H9 (cell line): ENCODE data around the gene CRYBG2. TPM values are rescaled to one million over a fixed set of nuclear protein-coding genes. Genes with fewer than 3 reads are reported as not detected.

Experiments used
- DNase-seq: peaks from one replicate; pipeline ENCODE4 v3.0.0-alpha.2; 2017
- H2AFZ ChIP-seq: one replicate; pipeline ENCODE4 v1.6.1; 2013; ENCODE audit warnings: mild to moderate bottlenecking, low read length, control low read depth, moderate library complexity
- H2AK5ac ChIP-seq: 2 replicates; pipeline ENCODE4 v1.6.1; 2013; ENCODE audit warnings: low read length, control low read depth, mixed read lengths; ENCODE audit not compliant: insufficient read length
- H2BK120ac ChIP-seq: one replicate; pipeline ENCODE4 v1.6.1; 2013; ENCODE audit warnings: low read depth, mild to moderate bottlenecking, low read length, control low read depth, inconsistent platforms; ENCODE audit not compliant: poor library complexity, severe bottlenecking
- H2BK12ac ChIP-seq: 2 replicates; pipeline ENCODE4 v1.6.1; 2013; ENCODE audit warnings: low read length, control low read depth, mixed read lengths, low read depth; ENCODE audit not compliant: insufficient read length
- H2BK15ac ChIP-seq: 2 replicates; pipeline ENCODE4 v1.6.1; 2013; ENCODE audit warnings: low read depth, low read length, control low read depth
- H2BK20ac ChIP-seq: one replicate; pipeline ENCODE4 v1.6.1; 2013; ENCODE audit warnings: low read depth, mild to moderate bottlenecking, low read length, control low read depth, inconsistent platforms; ENCODE audit not compliant: poor library complexity, severe bottlenecking
- H2BK5ac ChIP-seq: 2 replicates; pipeline ENCODE4 v1.6.1; 2013; ENCODE audit warnings: low read length, control low read depth, mixed read lengths; ENCODE audit not compliant: insufficient read length
- H3K14ac ChIP-seq: 2 replicates; pipeline ENCODE4 v1.6.1; 2013; ENCODE audit warnings: low read length, control low read depth; ENCODE audit not compliant: insufficient read depth
- H3K18ac ChIP-seq: 2 replicates; pipeline ENCODE4 v1.6.1; 2013; ENCODE audit warnings: low read depth, mild to moderate bottlenecking, mixed read lengths, low read length, control low read depth; ENCODE audit not compliant: insufficient read length
- H3K23ac ChIP-seq: 2 replicates; pipeline ENCODE4 v1.6.1; 2013; ENCODE audit warnings: low read length, control low read depth, mixed read lengths, low read depth; ENCODE audit not compliant: insufficient read length
- H3K23me2 ChIP-seq: 2 replicates; pipeline ENCODE4 v1.6.1; 2013; ENCODE audit warnings: low read depth, mild to moderate bottlenecking, mixed read lengths, low read length, control low read depth; ENCODE audit not compliant: insufficient read length, poor library complexity, severe bottlenecking
- H3K27ac ChIP-seq: 2 replicates; pipeline ENCODE4 v1.5.1; 2013; ENCODE audit warnings: low read length, control low read depth, mixed read lengths, low read depth; ENCODE audit not compliant: insufficient read length
- H3K27me3 ChIP-seq: 2 replicates; pipeline ENCODE4 v1.6.1; 2013; ENCODE audit warnings: low read length, control low read depth, inconsistent platforms; ENCODE audit not compliant: insufficient read depth
- H3K4ac ChIP-seq: 2 replicates; pipeline ENCODE4 v1.6.1; 2013; ENCODE audit warnings: low read depth, mild to moderate bottlenecking, control low read depth, inconsistent platforms, low read length, moderate library complexity
- H3K4me1 ChIP-seq: 2 replicates; pipeline ENCODE4 v1.6.1; 2013; ENCODE audit warnings: low read length, control low read depth, inconsistent platforms; ENCODE audit not compliant: insufficient read depth
- H3K4me2 ChIP-seq: 2 replicates; pipeline ENCODE4 v1.6.1; 2013; ENCODE audit warnings: low read length, control low read depth, mixed read lengths; ENCODE audit not compliant: insufficient read length, insufficient read depth
- H3K56ac ChIP-seq: 2 replicates; pipeline ENCODE4 v1.6.1; 2013; ENCODE audit warnings: low read depth, mild to moderate bottlenecking, mixed read lengths, low read length, control low read depth; ENCODE audit not compliant: insufficient read length
- H3K79me1 ChIP-seq: 2 replicates; pipeline ENCODE4 v1.6.1; 2013; ENCODE audit warnings: low read depth, mild to moderate bottlenecking, moderate library complexity, low read length, control low read depth, inconsistent platforms; ENCODE audit not compliant: insufficient read depth, poor library complexity, severe bottlenecking
- H3K79me2 ChIP-seq: 2 replicates; pipeline ENCODE4 v1.6.1; 2013; ENCODE audit warnings: low read length, control low read depth, inconsistent platforms; ENCODE audit not compliant: insufficient read depth
- H3K9ac ChIP-seq: 2 replicates; pipeline ENCODE4 v1.6.1; 2013; ENCODE audit warnings: low read length, control low read depth, mixed read lengths; ENCODE audit not compliant: insufficient read length; ENCODE audit errors: extremely low read depth
- H3K9me3 ChIP-seq: one replicate; pipeline ENCODE4 v1.6.1; 2013; ENCODE audit warnings: low read depth, low read length, inconsistent platforms; ENCODE audit not compliant: control insufficient read depth
- H3T11ph ChIP-seq: one replicate; pipeline ENCODE4 v1.6.1; 2013; ENCODE audit warnings: mild to moderate bottlenecking, low read length, control low read depth, inconsistent platforms
- H4K20me1 ChIP-seq: one replicate; pipeline ENCODE4 v1.6.1; 2013; ENCODE audit not compliant: control insufficient read depth, insufficient read length, insufficient read depth
- H4K5ac ChIP-seq: 2 replicates; pipeline ENCODE4 v1.6.1; 2013; ENCODE audit warnings: low read depth, mild to moderate bottlenecking, mixed read lengths, low read length, control low read depth; ENCODE audit not compliant: insufficient read length
- H4K8ac ChIP-seq: replicated peaks from 2 replicates; pipeline ENCODE4 v1.6.1; 2013; ENCODE audit warnings: low read length, control low read depth, mixed read lengths, low read depth; ENCODE audit not compliant: insufficient read length
- H4K91ac ChIP-seq: 2 replicates; pipeline ENCODE4 v1.6.1; 2013; ENCODE audit warnings: low read depth, mild to moderate bottlenecking, moderate library complexity, mixed read lengths, low read length, control low read depth; ENCODE audit not compliant: insufficient read length
- H3K27ac Mint-ChIP-seq, 3 experiments: 2 replicates in 2 of 3; 3 replicates in 1 of 3; pipeline ENCODE4 v1.8.0; 2020 to 2021; ENCODE audit warnings: mixed read lengths in 3 of 3, mild to moderate bottlenecking in 1 of 3, moderate library complexity in 1 of 3
- H3K27me3 Mint-ChIP-seq: 2 replicates; pipeline ENCODE4 v1.8.0; 2021; ENCODE audit warnings: low read depth, mild to moderate bottlenecking, moderate library complexity, mixed read lengths
- H3K36me3 Mint-ChIP-seq, 3 experiments: 2 replicates in 2 of 3; 3 replicates in 1 of 3; pipeline ENCODE4 v1.8.0; 2020 to 2021; ENCODE audit warnings: low read depth in 3 of 3, mixed read lengths in 3 of 3; ENCODE audit not compliant: insufficient read depth in 1 of 3
- H3K4me1 Mint-ChIP-seq, 2 experiments: 2 replicates each; pipeline ENCODE4 v1.8.0; 2020; ENCODE audit warnings: mixed read lengths in 2 of 2
- H3K4me3 Mint-ChIP-seq, 2 experiments: 2 replicates in 1 of 2; 3 replicates in 1 of 2; pipeline ENCODE4 v1.8.0; 2020 to 2021; ENCODE audit warnings: mild to moderate bottlenecking in 2 of 2, mixed read lengths in 2 of 2, moderate library complexity in 1 of 2
- H3K9me3 Mint-ChIP-seq, 2 experiments: 2 replicates in 1 of 2; 3 replicates in 1 of 2; pipeline ENCODE4 v1.8.0; 2020; ENCODE audit warnings: mild to moderate bottlenecking in 2 of 2, mixed read lengths in 2 of 2, moderate library complexity in 1 of 2
- WGBS: extraction: QIAGEN DNeasy Blood & Tissue Kit; methylation state at CpG from one replicate; pipeline ENCODE4 v1.1.7; 2013; ENCODE audit warnings: missing lambda C conversion rate, low lambda C conversion rate, mixed read lengths; ENCODE audit not compliant: insufficient read length; ENCODE audit errors: extremely low coverage; 5-methylcytosine and 5-hydroxymethylcytosine counted together
- total RNA-seq: library from RNA; stranded (reverse); gene quantifications from 2 replicates; pipeline ENCODE4 v1.2.1, GENCODE V29; 2021
- TF ChIP-seq, protein P1 (sequence below): fragments of 200-600 bp; sonication (generic); conservative IDR thresholded peaks from 3 replicates; pipeline ENCODE4 v1.8.0; 2021; ENCODE audit warnings: antibody characterized with exemption, mild to moderate bottlenecking

Gene CRYBG2
- total RNA-seq, 1 experiment from 2014 or later: 12.8 TPM

DNA sequence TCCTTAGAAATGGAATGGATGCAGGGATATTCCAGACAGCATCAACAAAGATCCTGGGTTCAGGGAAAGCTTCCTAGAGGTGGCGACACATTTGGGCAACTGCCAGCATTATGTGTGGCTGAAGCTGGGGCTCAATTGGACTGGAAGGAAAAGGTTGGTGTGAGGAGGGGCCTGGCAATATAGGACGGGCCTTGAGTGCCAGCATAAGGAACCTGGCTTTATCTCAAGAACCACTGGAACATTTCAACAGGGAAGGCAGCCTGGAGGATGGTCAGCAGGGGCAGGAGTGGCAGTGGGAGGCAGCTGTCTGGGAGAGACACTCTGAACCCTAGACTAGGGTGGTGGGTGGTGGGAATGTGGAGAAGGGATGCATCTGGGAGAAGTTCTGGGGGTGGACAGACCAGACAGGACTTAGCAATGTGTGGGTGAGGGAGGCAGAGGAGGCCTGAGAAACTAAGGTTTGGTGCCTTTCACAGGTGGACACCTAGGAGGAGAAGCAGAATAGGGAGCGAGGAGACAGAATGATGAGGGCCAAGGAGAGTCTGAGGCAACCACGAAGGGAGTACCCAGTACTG is 70.6 kb downstream of the CRYBG2 start:
- H3K18ac ChIP-seq: no peak overlapping the region
- H3K9me3 ChIP-seq: no peaks in the 10 kb centered on the region
- H2BK5ac ChIP-seq: no peak overlapping the region
- H3K56ac ChIP-seq: no peak overlapping the region
- TF ChIP-seq, protein P1, sequence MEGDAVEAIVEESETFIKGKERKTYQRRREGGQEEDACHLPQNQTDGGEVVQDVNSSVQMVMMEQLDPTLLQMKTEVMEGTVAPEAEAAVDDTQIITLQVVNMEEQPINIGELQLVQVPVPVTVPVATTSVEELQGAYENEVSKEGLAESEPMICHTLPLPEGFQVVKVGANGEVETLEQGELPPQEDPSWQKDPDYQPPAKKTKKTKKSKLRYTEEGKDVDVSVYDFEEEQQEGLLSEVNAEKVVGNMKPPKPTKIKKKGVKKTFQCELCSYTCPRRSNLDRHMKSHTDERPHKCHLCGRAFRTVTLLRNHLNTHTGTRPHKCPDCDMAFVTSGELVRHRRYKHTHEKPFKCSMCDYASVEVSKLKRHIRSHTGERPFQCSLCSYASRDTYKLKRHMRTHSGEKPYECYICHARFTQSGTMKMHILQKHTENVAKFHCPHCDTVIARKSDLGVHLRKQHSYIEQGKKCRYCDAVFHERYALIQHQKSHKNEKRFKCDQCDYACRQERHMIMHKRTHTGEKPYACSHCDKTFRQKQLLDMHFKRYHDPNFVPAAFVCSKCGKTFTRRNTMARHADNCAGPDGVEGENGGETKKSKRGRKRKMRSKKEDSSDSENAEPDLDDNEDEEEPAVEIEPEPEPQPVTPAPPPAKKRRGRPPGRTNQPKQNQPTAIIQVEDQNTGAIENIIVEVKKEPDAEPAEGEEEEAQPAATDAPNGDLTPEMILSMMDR: no peak
- H3K4me1 Mint-ChIP-seq: peaks cover 46 to 49% of the 10 kb centered on the region in 2 experiments
- no peak overlapping the region for H4K5ac ChIP-seq
- no peak overlapping the region for H3T11ph ChIP-seq
- H3K79me2 ChIP-seq: no peaks in the 10 kb centered on the region
- peaks cover 13% of the 10 kb centered on the region for H3K23me2 ChIP-seq
- no peaks in the 10 kb centered on the region for H3K27me3 ChIP-seq
- no peak overlapping the region; a peak in 1 of 5 replicates for H3K4me3 Mint-ChIP-seq
- H4K8ac ChIP-seq: no peak overlapping the region
- H2AK5ac ChIP-seq: no peak overlapping the region
- no peak overlapping the region for H3K9ac ChIP-seq
- no peak overlapping the region for H2BK12ac ChIP-seq
- no peaks in the 10 kb centered on the region for H3K79me1 ChIP-seq
- no peaks in the 10 kb centered on the region; a peak in 1 of 5 replicates for H3K9me3 Mint-ChIP-seq
- H3K14ac ChIP-seq: no peak overlapping the region
- H3K4ac ChIP-seq: no peak overlapping the region
- H2BK120ac ChIP-seq: no peak overlapping the region
- H3K36me3 Mint-ChIP-seq: peaks cover 9 to 17% (median 17%) of the 10 kb centered on the region in 3 experiments
- peak; percentile 20 for DNase-seq
- H4K91ac ChIP-seq: no peak overlapping the region
- H3K27ac ChIP-seq: no peak overlapping the region
- no peak overlapping the region for H2AFZ ChIP-seq
- H3K4me2 ChIP-seq: no peak overlapping the region
- no peaks in the 10 kb centered on the region; the same call in 1 of the 2 replicates for H3K27me3 Mint-ChIP-seq
- H2BK15ac ChIP-seq: no peak overlapping the region
- peak overlapping the region in 1 of 3 experiments; percentile 2; a peak in 2 of 7 replicates for H3K27ac Mint-ChIP-seq
- peaks cover 11% of the 10 kb centered on the region; the same call in 1 of the 2 replicates for H3K4me1 ChIP-seq
- WGBS: no CpG with 5 or more reads among the region's 4 CpGs
- no peak overlapping the region for H3K23ac ChIP-seq
- H4K20me1 ChIP-seq: peaks cover 2% of the 10 kb centered on the region
- H2BK20ac ChIP-seq: no peak overlapping the region
